ENCODE measurements around the gene RTN4.
"Not testable (repeated sequence)": the region's sequence is repeated elsewhere in the genome, so short reads cannot be mapped to it uniquely, and the experiment has no call there.

RTN4 gene

GRCh38 chr2:55050100-55050994 is at the start of gene RTN4:
Gene RTN4 (minus strand): TSS chr2:55050451. CDS start chr2:55050300, 151 bp downstream.
- FAIRE-seq, result peak; percentile 9

- FAIRE-seq, result no peak
Measured at GRCh38 chr2:55099493-55099877, 49.2 kb upstream of the RTN4 start.

GRCh38 chr2:55097461-55098410 is 47.5 kb upstream of the RTN4 start:
- no peak for FAIRE-seq

- no peak for FAIRE-seq
Measured at GRCh38 chr2:55097082-55097460, 46.8 kb upstream of the RTN4 start.

- no peak for FAIRE-seq
Measured at GRCh38 chr2:55096586-55096985, 46.3 kb upstream of the RTN4 start.

GRCh38 chr2:55093381-55093780 is 43.1 kb upstream of the RTN4 start:
- FAIRE-seq, result no peak

- no peak for FAIRE-seq
Measured at GRCh38 chr2:55092439-55092838, 42.2 kb upstream of the RTN4 start.

- FAIRE-seq, result not testable (repeated sequence)
Measured at GRCh38 chr2:55091681-55092080, 41.4 kb upstream of the RTN4 start.

- no peak for FAIRE-seq
Measured at GRCh38 chr2:55090702-55091101, 40.5 kb upstream of the RTN4 start.

- no peak for FAIRE-seq
Measured at GRCh38 chr2:55089726-55090125, 39.5 kb upstream of the RTN4 start.

GRCh38 chr2:55088400-55088799 is 38.1 kb upstream of the RTN4 start:
- FAIRE-seq, result no peak

- FAIRE-seq, result no peak
Measured at GRCh38 chr2:55087936-55088335, 37.7 kb upstream of the RTN4 start.

- no peak for FAIRE-seq
Measured at GRCh38 chr2:55087501-55087900, 37.2 kb upstream of the RTN4 start.

- FAIRE-seq, result no peak
Measured at GRCh38 chr2:55085113-55086040, 35.1 kb upstream of the RTN4 start.

- no peak for FAIRE-seq
Measured at GRCh38 chr2:55084641-55085040, 34.4 kb upstream of the RTN4 start.

- FAIRE-seq, result no peak
Measured at GRCh38 chr2:55080204-55080738, 30.0 kb upstream of the RTN4 start.

GRCh38 chr2:55078956-55079355 is 28.7 kb upstream of the RTN4 start:
- FAIRE-seq, result no peak

GRCh38 chr2:55076721-55077120 is 26.5 kb upstream of the RTN4 start:
- FAIRE-seq, result no peak

GRCh38 chr2:55076019-55076418 is 25.8 kb upstream of the RTN4 start:
- not testable (repeated sequence) for FAIRE-seq

GRCh38 chr2:55073000-55073983 is 23.0 kb upstream of the RTN4 start:
- FAIRE-seq, result no peak

Measured in islet of Langerhans (tissue), 1 donor.